IPS DF 4.7 (cell line): ENCODE results near the gene RPAP2.
"Not testable (repeated sequence)": the region's sequence is repeated elsewhere in the genome, so short reads cannot be mapped to it uniquely, and the experiment has no call there.

ENCODE experiments used
- DNase-seq: peaks from one replicate; pipeline ENCODE4 v3.0.0-alpha.2; 2013; ENCODE audit warnings: low spot score; ENCODE audit errors: extremely low read depth

The RPAP2 gene

DNA sequence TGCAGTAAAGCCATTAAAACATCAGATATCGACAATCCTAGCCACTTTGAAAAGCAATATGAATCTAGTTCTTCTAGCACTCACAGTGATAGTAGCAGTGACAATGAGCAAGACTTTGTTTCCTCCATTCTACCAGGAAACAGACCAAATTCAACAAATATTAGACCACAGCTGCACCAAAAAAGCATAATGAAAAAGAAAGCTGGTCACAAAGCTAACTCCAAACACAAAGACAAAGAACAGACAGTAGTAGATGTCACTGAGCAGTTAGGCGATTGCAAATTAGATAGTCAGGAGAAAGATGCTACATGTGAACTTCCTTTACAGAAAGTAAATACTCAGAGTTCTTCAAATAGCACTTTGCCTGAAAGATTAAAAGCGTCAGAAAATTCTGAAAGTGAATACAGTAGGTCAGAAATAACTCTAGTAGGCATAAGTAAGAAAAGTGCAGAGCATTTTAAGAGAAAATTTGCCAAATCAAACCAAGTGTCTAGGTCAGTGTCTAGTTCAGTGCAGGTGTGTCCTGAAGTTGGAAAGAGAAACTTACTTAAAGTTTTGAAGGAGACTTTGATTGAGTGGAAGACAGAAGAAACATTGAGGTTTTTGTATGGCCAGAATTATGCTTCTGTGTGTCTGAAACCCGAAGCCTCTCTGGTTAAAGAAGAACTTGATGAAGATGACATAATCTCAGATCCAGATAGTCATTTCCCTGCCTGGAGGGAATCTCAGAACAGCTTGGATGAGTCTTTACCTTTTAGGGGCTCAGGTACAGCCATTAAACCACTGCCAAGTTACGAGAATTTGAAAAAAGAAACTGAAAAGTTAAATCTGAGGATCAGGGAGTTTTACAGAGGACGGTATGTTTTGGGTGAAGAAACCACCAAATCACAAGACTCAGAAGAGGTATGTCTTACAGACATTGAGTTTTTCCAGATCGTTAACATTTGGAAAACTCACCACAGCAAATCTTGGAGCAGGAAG, 24.9 kb downstream of the RPAP2 start:
- DNase-seq = no peak

- no peak for DNase-seq
Observed at GRCh38 chr1:92324784-92325183, 25.9 kb downstream of the RPAP2 start.

DNA sequence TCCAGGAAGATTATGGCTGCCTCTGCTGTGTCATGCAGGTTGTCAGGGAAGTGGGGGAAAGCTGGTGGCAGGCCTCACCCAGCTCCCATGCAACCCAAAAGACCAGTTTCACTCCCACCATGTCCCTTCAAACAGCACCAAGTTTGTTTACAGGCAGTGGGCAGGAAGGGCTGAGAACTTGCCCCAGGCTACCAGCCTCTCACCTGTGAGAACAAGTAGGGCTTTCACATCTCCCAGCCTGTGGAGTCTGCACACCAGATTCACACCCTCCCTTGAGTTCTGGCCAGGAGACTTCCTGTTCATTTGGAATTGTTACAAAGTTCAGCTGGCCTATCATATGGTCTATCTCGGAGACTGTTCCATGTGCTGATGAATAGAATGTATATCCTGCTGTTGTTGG, 27.8 kb downstream of the RPAP2 start:
- DNase-seq = no peak

DNA sequence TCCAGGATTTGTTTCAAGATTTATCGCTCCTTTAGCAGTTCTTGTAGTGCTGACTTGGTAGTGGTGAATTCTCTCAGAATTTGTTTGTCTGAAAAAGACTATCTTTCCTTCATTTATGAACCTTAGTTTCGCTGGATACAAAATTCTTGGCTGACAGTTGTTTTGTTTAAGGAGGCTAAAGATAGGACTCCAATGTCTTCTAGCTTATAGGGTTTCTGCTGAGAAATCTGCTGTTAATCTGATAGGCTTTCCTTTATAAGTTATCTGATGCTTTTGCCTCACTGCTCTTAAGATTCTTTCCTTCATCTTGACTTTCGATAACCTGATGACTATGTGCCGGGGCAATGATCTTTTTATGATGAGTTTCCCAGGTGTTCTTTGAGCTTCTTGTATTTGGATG, 28.9 kb downstream of the RPAP2 start:
- no peak for DNase-seq

- DNase-seq = no peak
Observed at GRCh38 chr1:92329347-92330129, 30.7 kb downstream of the RPAP2 start.

DNA sequence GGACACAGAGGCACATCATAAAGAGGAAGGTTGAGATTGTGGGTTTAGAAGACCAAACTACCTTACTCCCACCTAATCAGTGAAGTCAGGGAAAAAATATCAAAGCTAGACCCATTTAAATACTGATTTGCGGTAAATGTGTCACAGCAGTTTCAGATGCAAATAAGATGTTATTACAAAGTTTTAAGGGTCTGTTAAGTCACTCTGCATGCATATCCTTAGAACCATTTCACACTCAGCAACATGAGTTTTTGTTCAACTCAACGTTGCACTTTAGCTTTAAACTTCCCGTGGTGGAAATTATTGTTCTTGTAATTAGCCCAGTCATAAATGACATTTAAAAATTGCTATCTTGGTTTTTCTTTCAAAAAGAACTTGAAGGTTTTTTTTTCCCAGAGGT, 34.8 kb downstream of the RPAP2 start:
- no peak for DNase-seq

- DNase-seq = no peak
Observed at GRCh38 chr1:92340154-92340553, 41.3 kb downstream of the RPAP2 start.

GRCh38 chr1:92342401-92342800, 43.5 kb downstream of the RPAP2 start:
- no peak for DNase-seq

DNA sequence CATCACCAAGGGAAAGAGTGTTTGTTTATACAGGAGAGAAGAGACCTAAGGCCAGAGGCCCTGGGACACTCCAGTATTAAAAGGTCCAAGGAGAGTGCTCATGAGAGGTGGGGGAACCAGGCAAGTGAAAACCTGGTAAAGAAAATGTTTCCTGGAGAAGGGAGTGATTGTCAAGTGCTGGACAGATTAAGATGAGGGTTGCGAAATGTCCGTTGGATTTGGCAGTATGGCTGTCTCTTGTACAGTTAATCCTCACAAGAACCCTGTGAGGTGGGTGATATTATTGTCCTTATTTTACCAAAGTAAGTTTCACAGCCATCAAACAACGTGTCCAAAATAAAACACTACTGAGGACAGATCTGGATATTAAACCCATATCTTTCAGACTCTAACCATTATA, 44.2 kb downstream of the RPAP2 start:
- DNase-seq = no peak

- DNase-seq = no peak
Observed at GRCh38 chr1:92346866-92347640, 48.2 kb downstream of the RPAP2 start.

DNA sequence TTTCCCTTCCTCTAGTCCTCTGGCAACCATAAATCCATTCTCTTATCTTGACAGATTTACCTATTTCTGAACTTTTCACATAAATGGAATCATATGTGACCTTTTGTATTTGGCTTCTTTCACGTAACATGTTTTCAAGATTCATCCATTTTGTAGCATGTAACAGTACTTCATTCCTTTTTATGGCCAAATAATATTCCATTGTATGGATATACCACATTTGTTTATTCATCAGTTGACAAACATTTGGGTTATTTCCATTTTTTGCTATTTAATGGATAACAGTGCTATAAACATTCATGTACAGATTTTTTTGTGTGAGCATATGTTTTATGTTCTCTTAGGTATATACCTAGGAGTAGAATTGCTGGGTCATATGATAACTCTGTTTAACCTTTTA, 54.0 kb downstream of the RPAP2 start:
- no peak for DNase-seq

- no peak for DNase-seq
Observed at GRCh38 chr1:92354259-92354658, 55.4 kb downstream of the RPAP2 start.

GRCh38 chr1:92356956-92357355, 58.1 kb downstream of the RPAP2 start:
- no peak for DNase-seq

- not testable (repeated sequence) for DNase-seq
Observed at GRCh38 chr1:92359382-92359781, 60.5 kb downstream of the RPAP2 start.

- no peak for DNase-seq
Observed at GRCh38 chr1:92359986-92360385, 61.1 kb downstream of the RPAP2 start.

DNA sequence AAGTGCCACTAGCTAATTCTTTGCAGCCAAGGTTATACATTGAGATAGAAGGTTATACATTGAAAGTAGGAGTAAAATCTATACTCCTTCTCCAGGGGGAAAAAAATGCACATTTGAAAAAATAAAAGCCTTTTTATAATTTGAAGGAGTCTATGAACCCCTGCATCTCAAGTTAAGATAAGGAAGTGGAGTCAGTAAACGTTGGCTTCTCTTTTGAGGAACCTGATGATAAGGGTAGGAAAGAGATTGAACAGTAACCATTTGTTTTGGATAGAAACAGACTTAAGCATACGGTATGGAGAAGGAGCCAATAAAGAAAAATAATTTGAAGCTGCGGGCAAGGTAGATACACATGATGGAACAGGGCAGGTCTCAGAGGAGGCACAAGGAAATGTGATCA, 64.1 kb downstream of the RPAP2 start:
- no peak for DNase-seq

DNA sequence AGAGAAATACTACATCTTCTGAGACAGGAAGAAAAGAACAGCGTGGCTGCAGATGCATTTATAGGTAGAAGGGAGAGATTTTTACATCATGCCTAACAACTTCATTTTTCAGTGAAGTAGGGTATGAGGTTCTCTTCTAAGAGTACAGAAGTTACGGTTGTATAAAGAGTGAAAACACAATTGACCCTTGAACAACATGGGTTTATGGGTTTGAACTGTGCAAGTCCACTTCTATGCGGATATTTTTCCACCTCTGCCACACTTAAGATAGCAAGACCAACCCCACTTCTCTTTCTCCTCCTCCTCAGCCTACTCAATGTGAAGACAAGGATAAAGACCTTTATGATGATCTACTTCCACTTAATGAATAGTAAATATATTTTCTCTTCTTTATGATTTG, 64.5 kb downstream of the RPAP2 start:
- no peak for DNase-seq

GRCh38 chr1:92365378-92366039, 66.7 kb downstream of the RPAP2 start:
- no peak for DNase-seq

GRCh38 chr1:92366040-92366395, 67.2 kb downstream of the RPAP2 start:
- no peak for DNase-seq

GRCh38 chr1:92367496-92367895, 68.6 kb downstream of the RPAP2 start:
- no peak for DNase-seq

GRCh38 chr1:92372164-92372563, 73.3 kb downstream of the RPAP2 start:
- no peak for DNase-seq
